Esophagus muscularis mucosa (tissue), 4 donors: ENCODE results near the gene CFAP52.

Experiments
- EP300 ChIP-seq: sonication (generic); formaldehyde crosslinking; IDR thresholded peaks from one replicate; pipeline ENCODE4 v1.6.1; 2017; ENCODE audit warnings: antibody characterized with exemption
- POLR2AphosphoS5 ChIP-seq, 2 donors: sonication (generic); formaldehyde crosslinking; IDR thresholded peaks; one replicate each; pipeline ENCODE4 v1.6.1; 2017; ENCODE audit warnings: antibody characterized with exemption in 2 of 2
- TF ChIP-seq, protein P1 (sequence below), 3 experiments: fragments of 200-600 bp in 2 of 3; fragments of 450-650 bp in 1 of 3; sonication (generic) in 2 of 3; IDR thresholded peaks; one replicate each; pipeline ENCODE4 v1.5.1; 2017 to 2019; ENCODE audit warnings: antibody characterized with exemption in 3 of 3, mild to moderate bottlenecking in 2 of 3, moderate library complexity in 1 of 3

GRCh38 chr17:9615486-9615885, 39.0 kb downstream of the CFAP52 start:
- TF ChIP-seq POLR2AphosphoS5 (IDR thresholded peaks at IDR 0.05) (no peak), EP300 (no peak)
- TF ChIP-seq, protein P1, sequence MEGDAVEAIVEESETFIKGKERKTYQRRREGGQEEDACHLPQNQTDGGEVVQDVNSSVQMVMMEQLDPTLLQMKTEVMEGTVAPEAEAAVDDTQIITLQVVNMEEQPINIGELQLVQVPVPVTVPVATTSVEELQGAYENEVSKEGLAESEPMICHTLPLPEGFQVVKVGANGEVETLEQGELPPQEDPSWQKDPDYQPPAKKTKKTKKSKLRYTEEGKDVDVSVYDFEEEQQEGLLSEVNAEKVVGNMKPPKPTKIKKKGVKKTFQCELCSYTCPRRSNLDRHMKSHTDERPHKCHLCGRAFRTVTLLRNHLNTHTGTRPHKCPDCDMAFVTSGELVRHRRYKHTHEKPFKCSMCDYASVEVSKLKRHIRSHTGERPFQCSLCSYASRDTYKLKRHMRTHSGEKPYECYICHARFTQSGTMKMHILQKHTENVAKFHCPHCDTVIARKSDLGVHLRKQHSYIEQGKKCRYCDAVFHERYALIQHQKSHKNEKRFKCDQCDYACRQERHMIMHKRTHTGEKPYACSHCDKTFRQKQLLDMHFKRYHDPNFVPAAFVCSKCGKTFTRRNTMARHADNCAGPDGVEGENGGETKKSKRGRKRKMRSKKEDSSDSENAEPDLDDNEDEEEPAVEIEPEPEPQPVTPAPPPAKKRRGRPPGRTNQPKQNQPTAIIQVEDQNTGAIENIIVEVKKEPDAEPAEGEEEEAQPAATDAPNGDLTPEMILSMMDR (IDR thresholded peaks at IDR 0.05): no peak
